Smooth muscle cell (in vitro differentiated cells): ENCODE results near the gene HLF. TPM values are rescaled to one million over a fixed set of nuclear protein-coding genes. Genes with fewer than 3 reads are reported as not detected.

Experiments used
- DNase-seq: peaks from one replicate; lab custom pipeline; 2025; ENCODE audit not compliant: unreplicated experiment; lab: John Stamatoyannopoulos, UW
- H2AFZ ChIP-seq: fragments of 200-600 bp; sonication (generic); 2 replicates; pipeline ENCODE4 v1.6.0; 2016; ENCODE audit warnings: antibody characterized with exemption, low read depth, mild to moderate bottlenecking
- H3F3A ChIP-seq: fragments of 200-600 bp; sonication (generic); 2 replicates; pipeline ENCODE4 v1.6.0; 2017; ENCODE audit warnings: antibody characterized with exemption, low read depth
- H3K27ac ChIP-seq: fragments of 200-600 bp; sonication (generic); 2 replicates; pipeline ENCODE4 v1.5.1; 2016; ENCODE audit warnings: low read depth, mild to moderate bottlenecking
- H3K27me3 ChIP-seq: fragments of 200-600 bp; sonication (generic); 2 replicates; pipeline ENCODE4 v1.6.1; 2016; ENCODE audit warnings: low read depth, mild to moderate bottlenecking
- H3K36me3 ChIP-seq: fragments of 200-600 bp; sonication (generic); 2 replicates; pipeline ENCODE4 v1.5.1; 2016; ENCODE audit warnings: low read depth
- H3K4me1 ChIP-seq: fragments of 200-600 bp; sonication (generic); 2 replicates; pipeline ENCODE4 v1.5.1; 2016; ENCODE audit warnings: low read depth
- H3K4me2 ChIP-seq: fragments of 200-600 bp; sonication (generic); 2 replicates; pipeline ENCODE4 v1.6.0; 2016; ENCODE audit warnings: mild to moderate bottlenecking
- H3K4me3 ChIP-seq: fragments of 200-600 bp; sonication (generic); 2 replicates; pipeline ENCODE4 v1.5.1; 2016; ENCODE audit warnings: mild to moderate bottlenecking
- H3K79me2 ChIP-seq: fragments of 200-600 bp; sonication (generic); 2 replicates; pipeline ENCODE4 v1.6.0; 2016; ENCODE audit warnings: low read depth, mild to moderate bottlenecking
- H3K9ac ChIP-seq: fragments of 200-600 bp; sonication (generic); 2 replicates; pipeline ENCODE4 v1.6.0; 2016; ENCODE audit warnings: low read depth
- H3K9me3 ChIP-seq: fragments of 200-600 bp; sonication (generic); replicated peaks from 2 replicates; pipeline ENCODE4 v1.5.1; 2016; ENCODE audit warnings: low read depth
- H4K20me1 ChIP-seq: fragments of 200-600 bp; sonication (generic); 2 replicates; pipeline ENCODE4 v1.6.0; 2016; ENCODE audit warnings: low read depth
- CTCF ChIP-seq: fragments of 200-600 bp; sonication (generic); IDR thresholded peaks from 2 replicates; pipeline ENCODE4 v1.5.1; 2017; ENCODE audit warnings: borderline replicate concordance, mild to moderate bottlenecking, antibody characterized with exemption; ENCODE audit not compliant: insufficient read depth, poor library complexity, severe bottlenecking
- WGBS: methylation state at CpG from one replicate; pipeline ENCODE4 v1.1.7; 2016; ENCODE audit warnings: low lambda C conversion rate; 5-methylcytosine and 5-hydroxymethylcytosine counted together
- polyA plus RNA-seq: library from polyadenylated mRNA; unstranded; fragments of >200 nt; fragmentation: Nextera tagmentation; extraction: Ambion mirVana; gene quantifications from 2 replicates; pipeline ENCODE4 v1.2.1, GENCODE V29; 2016
- total RNA-seq: library from RNA; depleted of rRNA; stranded (reverse); fragments of >200 nt; gene quantifications from 2 replicates; pipeline ENCODE4 v1.2.3, GENCODE V29; 2014

The HLF gene
- total and polyA plus RNA-seq, 2 experiments from 2014 or later: 0.19 TPM; not detected in 1

GRCh38 chr17:55275894-55276804 lies 11.4 kb downstream of the HLF start:
- WGBS: 74% methylated on average over 7 of the region's 7 CpGs
- no peaks in the 10 kb centered on the region for H4K20me1 ChIP-seq
- H3K27me3 ChIP-seq: no peaks in the 10 kb centered on the region
- H3K27ac ChIP-seq: no peak overlapping the region
- no peak for DNase-seq
- no peaks in the 10 kb centered on the region for H3K36me3 ChIP-seq
- no peak overlapping the region for H2AFZ ChIP-seq
- no peak overlapping the region for H3K4me3 ChIP-seq
- no peaks in the 10 kb centered on the region for H3F3A ChIP-seq
- TF ChIP-seq CTCF: no peak
- H3K9me3 ChIP-seq: no peaks in the 10 kb centered on the region
- H3K4me2 ChIP-seq: no peak overlapping the region
- no peaks in the 10 kb centered on the region for H3K79me2 ChIP-seq
- H3K4me1 ChIP-seq: no peaks in the 10 kb centered on the region
- no peak overlapping the region for H3K9ac ChIP-seq

- Histone ChIP-seq H3K9ac (no peak overlapping the region), H3K4me1 (no peaks in the 10 kb centered on the region), H3K4me3 (no peak overlapping the region), H2AFZ (no peak overlapping the region), H3K79me2 (no peaks in the 10 kb centered on the region), H3K27me3 (peaks cover 3% of the 10 kb centered on the region), H3K36me3 (no peaks in the 10 kb centered on the region), H4K20me1 (no peaks in the 10 kb centered on the region), H3K4me2 (no peak overlapping the region), H3F3A (no peaks in the 10 kb centered on the region), H3K9me3 (no peaks in the 10 kb centered on the region), H3K27ac (no peak overlapping the region)
- 57% methylated on average over 2 of the region's 2 CpGs for WGBS
- no peak for TF ChIP-seq CTCF
- no peak for DNase-seq
These were observed 13.6 kb downstream of the HLF start for GRCh38 chr17:55278173-55278961.

- H3K27ac ChIP-seq: no peak overlapping the region
- no peak for TF ChIP-seq CTCF
- no peak overlapping the region for H3K4me3 ChIP-seq
- H3K9me3 ChIP-seq: no peaks in the 10 kb centered on the region
- no peaks in the 10 kb centered on the region for H3K79me2 ChIP-seq
- H3K4me2 ChIP-seq: no peak overlapping the region
- no peak overlapping the region for H2AFZ ChIP-seq
- H3K9ac ChIP-seq: no peak overlapping the region
- no peak for DNase-seq
- no peaks in the 10 kb centered on the region for H3K4me1 ChIP-seq
- H3K36me3 ChIP-seq: no peaks in the 10 kb centered on the region
- WGBS: 89% methylated on average over 1 of the region's 1 CpG
- peaks cover 3% of the 10 kb centered on the region for H3K27me3 ChIP-seq
- no peaks in the 10 kb centered on the region for H3F3A ChIP-seq
- H4K20me1 ChIP-seq: no peaks in the 10 kb centered on the region
These were observed 14.4 kb downstream of the HLF start for GRCh38 chr17:55279203-55279602.
